Measurements from ENCODE around the gene PRKG1. TPM values are rescaled to one million over a fixed set of nuclear protein-coding genes. Genes with fewer than 3 reads are reported as not detected.

Gene PRKG1
- total RNA-seq, 1 experiment from 2014 or later = 16.5 TPM

DNA sequence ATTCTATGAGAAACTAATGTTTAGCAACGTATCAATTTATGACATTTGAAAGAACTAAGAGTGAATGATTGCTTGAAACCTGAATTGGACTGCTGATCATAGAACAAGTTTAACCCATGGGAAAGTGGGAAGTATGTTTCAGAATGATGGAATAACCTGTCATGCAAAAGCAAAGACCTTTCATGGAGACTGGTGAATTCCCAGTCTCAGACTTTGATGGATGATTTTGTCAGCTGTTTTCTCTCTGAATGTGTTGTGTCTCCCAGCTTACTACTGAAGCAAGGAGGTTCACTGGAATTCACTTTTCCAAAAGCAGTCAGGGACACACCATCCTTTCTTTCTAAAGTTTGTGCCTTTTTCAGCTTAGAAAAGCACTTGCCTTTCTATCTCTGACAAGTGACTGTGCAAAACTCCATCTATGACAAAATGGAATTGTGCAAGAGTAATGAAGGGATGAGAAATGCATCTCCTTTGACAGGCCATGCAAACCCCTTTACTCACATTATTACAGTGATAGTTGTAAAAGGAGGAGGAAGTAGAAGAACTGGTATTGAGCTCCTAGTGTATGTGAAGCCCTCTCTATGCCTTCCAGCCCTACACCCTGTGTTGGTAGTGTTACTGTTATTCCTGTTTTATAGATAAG lies 176.1 kb downstream of the PRKG1 start (continued):
- TF ChIP-seq, protein P1, sequence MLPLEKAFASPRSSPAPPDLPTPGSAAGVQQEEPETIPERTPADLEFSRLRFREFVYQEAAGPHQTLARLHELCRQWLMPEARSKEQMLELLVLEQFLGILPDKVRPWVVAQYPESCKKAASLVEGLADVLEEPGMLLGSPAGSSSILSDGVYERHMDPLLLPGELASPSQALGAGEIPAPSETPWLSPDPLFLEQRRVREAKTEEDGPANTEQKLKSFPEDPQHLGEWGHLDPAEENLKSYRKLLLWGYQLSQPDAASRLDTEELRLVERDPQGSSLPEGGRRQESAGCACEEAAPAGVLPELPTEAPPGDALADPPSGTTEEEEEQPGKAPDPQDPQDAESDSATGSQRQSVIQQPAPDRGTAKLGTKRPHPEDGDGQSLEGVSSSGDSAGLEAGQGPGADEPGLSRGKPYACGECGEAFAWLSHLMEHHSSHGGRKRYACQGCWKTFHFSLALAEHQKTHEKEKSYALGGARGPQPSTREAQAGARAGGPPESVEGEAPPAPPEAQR (CRISPR knock-in tag; IDR thresholded peaks at IDR 0.05) = no peak

DNA sequence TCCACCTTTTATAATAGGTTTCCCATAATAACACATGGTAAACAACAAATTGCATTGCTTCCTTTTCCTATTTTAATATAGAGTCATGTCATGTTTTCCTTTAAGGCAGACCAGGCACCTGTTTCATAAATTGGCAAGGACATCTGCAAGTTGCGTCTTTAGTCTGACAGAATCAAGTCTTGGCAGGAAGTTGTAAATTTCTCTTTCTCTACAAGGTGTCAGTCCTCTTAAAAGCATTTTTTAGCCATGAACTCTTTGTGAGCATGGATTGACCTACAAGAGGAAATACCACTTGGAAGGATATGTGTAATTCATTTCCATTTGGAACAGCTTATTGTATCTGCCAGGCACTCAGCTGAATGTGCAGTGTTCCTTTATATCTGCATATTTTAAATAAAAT lies 176.8 kb downstream of the PRKG1 start:
- no peaks in the 10 kb centered on the region for H3K36me3 Mint-ChIP-seq
- TF ChIP-seq ZNF138 (CRISPR knock-in tag; conservative IDR thresholded peaks at IDR 0.05) (no peak), SMAD3 (CRISPR knock-in tag; IDR thresholded peaks at IDR 0.05; ENCODE audit: borderline replicate concordance) (no peak), ZNF396 (CRISPR knock-in tag; IDR thresholded peaks at IDR 0.05; ENCODE audit: borderline replicate concordance) (no peak), ZNF263 (CRISPR knock-in tag; IDR thresholded peaks at IDR 0.05; ENCODE audit: low read depth) (no peak), KAT7 (CRISPR knock-in tag; IDR thresholded peaks at IDR 0.05; ENCODE audit: borderline replicate concordance) (no peak), MXD4 (CRISPR knock-in tag; IDR thresholded peaks at IDR 0.05; ENCODE audit: borderline replicate concordance) (no peak), GRHL2 (CRISPR knock-in tag; IDR thresholded peaks at IDR 0.05; ENCODE audit: insufficient replicate concordance, severe bottlenecking) (no peak), SMAD4 (CRISPR knock-in tag; IDR thresholded peaks at IDR 0.05) (no peak), OVOL2 (CRISPR knock-in tag; IDR thresholded peaks at IDR 0.05; ENCODE audit: borderline replicate concordance) (no peak), NR1H2 (CRISPR knock-in tag; IDR thresholded peaks at IDR 0.05) (no peak)
- TF ChIP-seq, protein P2, sequence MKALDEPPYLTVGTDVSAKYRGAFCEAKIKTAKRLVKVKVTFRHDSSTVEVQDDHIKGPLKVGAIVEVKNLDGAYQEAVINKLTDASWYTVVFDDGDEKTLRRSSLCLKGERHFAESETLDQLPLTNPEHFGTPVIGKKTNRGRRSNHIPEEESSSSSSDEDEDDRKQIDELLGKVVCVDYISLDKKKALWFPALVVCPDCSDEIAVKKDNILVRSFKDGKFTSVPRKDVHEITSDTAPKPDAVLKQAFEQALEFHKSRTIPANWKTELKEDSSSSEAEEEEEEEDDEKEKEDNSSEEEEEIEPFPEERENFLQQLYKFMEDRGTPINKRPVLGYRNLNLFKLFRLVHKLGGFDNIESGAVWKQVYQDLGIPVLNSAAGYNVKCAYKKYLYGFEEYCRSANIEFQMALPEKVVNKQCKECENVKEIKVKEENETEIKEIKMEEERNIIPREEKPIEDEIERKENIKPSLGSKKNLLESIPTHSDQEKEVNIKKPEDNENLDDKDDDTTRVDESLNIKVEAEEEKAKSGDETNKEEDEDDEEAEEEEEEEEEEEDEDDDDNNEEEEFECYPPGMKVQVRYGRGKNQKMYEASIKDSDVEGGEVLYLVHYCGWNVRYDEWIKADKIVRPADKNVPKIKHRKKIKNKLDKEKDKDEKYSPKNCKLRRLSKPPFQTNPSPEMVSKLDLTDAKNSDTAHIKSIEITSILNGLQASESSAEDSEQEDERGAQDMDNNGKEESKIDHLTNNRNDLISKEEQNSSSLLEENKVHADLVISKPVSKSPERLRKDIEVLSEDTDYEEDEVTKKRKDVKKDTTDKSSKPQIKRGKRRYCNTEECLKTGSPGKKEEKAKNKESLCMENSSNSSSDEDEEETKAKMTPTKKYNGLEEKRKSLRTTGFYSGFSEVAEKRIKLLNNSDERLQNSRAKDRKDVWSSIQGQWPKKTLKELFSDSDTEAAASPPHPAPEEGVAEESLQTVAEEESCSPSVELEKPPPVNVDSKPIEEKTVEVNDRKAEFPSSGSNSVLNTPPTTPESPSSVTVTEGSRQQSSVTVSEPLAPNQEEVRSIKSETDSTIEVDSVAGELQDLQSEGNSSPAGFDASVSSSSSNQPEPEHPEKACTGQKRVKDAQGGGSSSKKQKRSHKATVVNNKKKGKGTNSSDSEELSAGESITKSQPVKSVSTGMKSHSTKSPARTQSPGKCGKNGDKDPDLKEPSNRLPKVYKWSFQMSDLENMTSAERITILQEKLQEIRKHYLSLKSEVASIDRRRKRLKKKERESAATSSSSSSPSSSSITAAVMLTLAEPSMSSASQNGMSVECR (CRISPR knock-in tag; IDR thresholded peaks at IDR 0.05; ENCODE audit: borderline replicate concordance) = no peak
- TF ChIP-seq, protein P3, sequence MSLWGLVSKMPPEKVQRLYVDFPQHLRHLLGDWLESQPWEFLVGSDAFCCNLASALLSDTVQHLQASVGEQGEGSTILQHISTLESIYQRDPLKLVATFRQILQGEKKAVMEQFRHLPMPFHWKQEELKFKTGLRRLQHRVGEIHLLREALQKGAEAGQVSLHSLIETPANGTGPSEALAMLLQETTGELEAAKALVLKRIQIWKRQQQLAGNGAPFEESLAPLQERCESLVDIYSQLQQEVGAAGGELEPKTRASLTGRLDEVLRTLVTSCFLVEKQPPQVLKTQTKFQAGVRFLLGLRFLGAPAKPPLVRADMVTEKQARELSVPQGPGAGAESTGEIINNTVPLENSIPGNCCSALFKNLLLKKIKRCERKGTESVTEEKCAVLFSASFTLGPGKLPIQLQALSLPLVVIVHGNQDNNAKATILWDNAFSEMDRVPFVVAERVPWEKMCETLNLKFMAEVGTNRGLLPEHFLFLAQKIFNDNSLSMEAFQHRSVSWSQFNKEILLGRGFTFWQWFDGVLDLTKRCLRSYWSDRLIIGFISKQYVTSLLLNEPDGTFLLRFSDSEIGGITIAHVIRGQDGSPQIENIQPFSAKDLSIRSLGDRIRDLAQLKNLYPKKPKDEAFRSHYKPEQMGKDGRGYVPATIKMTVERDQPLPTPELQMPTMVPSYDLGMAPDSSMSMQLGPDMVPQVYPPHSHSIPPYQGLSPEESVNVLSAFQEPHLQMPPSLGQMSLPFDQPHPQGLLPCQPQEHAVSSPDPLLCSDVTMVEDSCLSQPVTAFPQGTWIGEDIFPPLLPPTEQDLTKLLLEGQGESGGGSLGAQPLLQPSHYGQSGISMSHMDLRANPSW (CRISPR knock-in tag; conservative IDR thresholded peaks at IDR 0.05; ENCODE audit: low read depth) = no peak
- TF ChIP-seq, protein P4, sequence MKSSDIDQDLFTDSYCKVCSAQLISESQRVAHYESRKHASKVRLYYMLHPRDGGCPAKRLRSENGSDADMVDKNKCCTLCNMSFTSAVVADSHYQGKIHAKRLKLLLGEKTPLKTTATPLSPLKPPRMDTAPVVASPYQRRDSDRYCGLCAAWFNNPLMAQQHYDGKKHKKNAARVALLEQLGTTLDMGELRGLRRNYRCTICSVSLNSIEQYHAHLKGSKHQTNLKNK (CRISPR knock-in tag; IDR thresholded peaks at IDR 0.05) = no peak
- TF ChIP-seq, protein P5, sequence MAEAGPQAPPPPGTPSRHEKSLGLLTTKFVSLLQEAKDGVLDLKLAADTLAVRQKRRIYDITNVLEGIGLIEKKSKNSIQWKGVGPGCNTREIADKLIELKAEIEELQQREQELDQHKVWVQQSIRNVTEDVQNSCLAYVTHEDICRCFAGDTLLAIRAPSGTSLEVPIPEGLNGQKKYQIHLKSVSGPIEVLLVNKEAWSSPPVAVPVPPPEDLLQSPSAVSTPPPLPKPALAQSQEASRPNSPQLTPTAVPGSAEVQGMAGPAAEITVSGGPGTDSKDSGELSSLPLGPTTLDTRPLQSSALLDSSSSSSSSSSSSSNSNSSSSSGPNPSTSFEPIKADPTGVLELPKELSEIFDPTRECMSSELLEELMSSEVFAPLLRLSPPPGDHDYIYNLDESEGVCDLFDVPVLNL (CRISPR knock-in tag; IDR thresholded peaks at IDR 0.05; ENCODE audit: borderline replicate concordance, low read depth) = no peak
- TF ChIP-seq, protein P6, sequence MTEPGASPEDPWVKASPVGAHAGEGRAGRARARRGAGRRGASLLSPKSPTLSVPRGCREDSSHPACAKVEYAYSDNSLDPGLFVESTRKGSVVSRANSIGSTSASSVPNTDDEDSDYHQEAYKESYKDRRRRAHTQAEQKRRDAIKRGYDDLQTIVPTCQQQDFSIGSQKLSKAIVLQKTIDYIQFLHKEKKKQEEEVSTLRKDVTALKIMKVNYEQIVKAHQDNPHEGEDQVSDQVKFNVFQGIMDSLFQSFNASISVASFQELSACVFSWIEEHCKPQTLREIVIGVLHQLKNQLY (CRISPR knock-in tag; IDR thresholded peaks at IDR 0.05) = no peak
- TF ChIP-seq, protein P7, sequence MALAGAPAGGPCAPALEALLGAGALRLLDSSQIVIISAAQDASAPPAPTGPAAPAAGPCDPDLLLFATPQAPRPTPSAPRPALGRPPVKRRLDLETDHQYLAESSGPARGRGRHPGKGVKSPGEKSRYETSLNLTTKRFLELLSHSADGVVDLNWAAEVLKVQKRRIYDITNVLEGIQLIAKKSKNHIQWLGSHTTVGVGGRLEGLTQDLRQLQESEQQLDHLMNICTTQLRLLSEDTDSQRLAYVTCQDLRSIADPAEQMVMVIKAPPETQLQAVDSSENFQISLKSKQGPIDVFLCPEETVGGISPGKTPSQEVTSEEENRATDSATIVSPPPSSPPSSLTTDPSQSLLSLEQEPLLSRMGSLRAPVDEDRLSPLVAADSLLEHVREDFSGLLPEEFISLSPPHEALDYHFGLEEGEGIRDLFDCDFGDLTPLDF (CRISPR knock-in tag; IDR thresholded peaks at IDR 0.05) = no peak
- H3K4me1 Mint-ChIP-seq = peaks cover 67% of the 10 kb centered on the region
- DNase-seq (ENCODE audit: low spot score) = no peak
- H3K27ac Mint-ChIP-seq = peak overlapping the region; percentile 24; the same call in 1 of the 2 replicates
- POLR2A ChIA-PET = no interaction called here
- no peak overlapping the region for H3K4me3 Mint-ChIP-seq
- ATAC-seq = no peak
- no peaks in the 10 kb centered on the region for H3K27me3 Mint-ChIP-seq (ENCODE audit: low read depth)
- CTCF ChIA-PET = interaction anchor here (1.6 kb wide), 1 partner anchor 11 kb away, joined by 4 read pairs; no protein-coding TSS in a partner anchor
- no peaks in the 10 kb centered on the region for H3K9me3 Mint-ChIP-seq

All from WTC11 (cell line).